ENCODE data around the gene AKIRIN2. TPM values are rescaled to one million over a fixed set of nuclear protein-coding genes. Genes with fewer than 3 reads are reported as not detected.

AKIRIN2 gene
- total and polyA plus RNA-seq, 10 of the 15 experiments (the other 5 are each of a cell fraction or from before 2014, with no cell fraction given), result 12.7 to 82.2 (median 42.6) TPM

DNA sequence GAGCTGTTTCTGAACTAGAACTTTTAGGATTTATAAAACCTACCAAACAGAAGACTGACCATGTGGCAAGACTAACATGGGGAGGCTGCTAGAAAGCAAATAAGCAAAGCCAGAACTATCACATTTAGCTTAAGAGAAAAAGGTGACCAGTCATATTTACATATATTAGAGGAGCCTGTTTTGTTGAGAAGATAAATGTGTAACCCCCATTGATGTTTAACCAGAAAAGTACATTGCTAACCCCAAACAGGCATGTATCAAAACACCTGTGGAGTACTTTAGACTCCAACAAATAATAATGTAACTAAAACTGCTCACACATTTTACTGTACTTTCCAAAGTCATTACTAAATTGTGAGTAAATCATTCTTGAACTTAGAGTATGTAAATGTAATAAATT lies 35.0 kb downstream of the AKIRIN2 start (continued):
- TF ChIP-seq, protein P1, sequence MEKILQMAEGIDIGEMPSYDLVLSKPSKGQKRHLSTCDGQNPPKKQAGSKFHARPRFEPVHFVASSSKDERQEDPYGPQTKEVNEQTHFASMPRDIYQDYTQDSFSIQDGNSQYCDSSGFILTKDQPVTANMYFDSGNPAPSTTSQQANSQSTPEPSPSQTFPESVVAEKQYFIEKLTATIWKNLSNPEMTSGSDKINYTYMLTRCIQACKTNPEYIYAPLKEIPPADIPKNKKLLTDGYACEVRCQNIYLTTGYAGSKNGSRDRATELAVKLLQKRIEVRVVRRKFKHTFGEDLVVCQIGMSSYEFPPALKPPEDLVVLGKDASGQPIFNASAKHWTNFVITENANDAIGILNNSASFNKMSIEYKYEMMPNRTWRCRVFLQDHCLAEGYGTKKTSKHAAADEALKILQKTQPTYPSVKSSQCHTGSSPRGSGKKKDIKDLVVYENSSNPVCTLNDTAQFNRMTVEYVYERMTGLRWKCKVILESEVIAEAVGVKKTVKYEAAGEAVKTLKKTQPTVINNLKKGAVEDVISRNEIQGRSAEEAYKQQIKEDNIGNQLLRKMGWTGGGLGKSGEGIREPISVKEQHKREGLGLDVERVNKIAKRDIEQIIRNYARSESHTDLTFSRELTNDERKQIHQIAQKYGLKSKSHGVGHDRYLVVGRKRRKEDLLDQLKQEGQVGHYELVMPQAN (conservative IDR thresholded peaks at IDR 0.05), result no peak
- TF ChIP-seq ZNF24 (IDR thresholded peaks at IDR 0.05) (no peak), NRF1 (conservative IDR thresholded peaks at IDR 0.05; ENCODE audit: low read depth, low read length) (no peak), POU2F2 (IDR thresholded peaks at IDR 0.05; ENCODE audit: borderline replicate concordance, low read depth, low read length) (no peak), YBX1 (IDR thresholded peaks at IDR 0.05) (no peak)
- TF ChIP-seq, protein P2, sequence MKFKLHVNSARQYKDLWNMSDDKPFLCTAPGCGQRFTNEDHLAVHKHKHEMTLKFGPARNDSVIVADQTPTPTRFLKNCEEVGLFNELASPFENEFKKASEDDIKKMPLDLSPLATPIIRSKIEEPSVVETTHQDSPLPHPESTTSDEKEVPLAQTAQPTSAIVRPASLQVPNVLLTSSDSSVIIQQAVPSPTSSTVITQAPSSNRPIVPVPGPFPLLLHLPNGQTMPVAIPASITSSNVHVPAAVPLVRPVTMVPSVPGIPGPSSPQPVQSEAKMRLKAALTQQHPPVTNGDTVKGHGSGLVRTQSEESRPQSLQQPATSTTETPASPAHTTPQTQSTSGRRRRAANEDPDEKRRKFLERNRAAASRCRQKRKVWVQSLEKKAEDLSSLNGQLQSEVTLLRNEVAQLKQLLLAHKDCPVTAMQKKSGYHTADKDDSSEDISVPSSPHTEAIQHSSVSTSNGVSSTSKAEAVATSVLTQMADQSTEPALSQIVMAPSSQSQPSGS (IDR thresholded peaks at IDR 0.05; ENCODE audit: low read length), result no peak

DNA sequence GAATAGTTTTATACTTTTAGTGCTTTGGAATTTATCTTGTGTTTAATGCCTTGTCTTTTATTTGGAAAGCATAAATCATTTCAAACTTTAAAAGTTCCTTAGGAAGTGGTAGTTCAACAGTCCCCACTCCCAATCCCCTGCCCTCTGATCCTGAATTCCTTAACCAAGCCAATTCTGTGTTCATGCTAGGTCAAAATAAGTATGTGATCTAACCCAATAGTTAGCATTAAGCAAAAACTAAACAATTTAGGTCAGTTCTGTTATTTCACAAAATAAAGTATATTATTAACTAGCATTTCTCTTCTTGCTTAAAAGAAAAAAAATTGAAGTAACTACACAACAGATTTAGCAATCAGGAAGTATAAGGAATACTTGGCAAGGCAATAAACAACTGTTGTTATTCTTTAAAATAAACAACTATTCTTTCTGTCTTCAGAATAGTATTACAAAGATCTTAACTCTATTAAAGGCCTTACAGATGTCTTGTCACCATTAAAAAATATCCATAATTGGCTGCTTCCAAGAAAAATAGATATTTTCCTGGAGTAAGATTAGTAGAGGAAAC lies 37.0 kb downstream of the AKIRIN2 start:
- H3K9ac ChIP-seq (ENCODE audit: control insufficient read depth, insufficient read depth, low read length), result no peak overlapping the region
- no peak for FAIRE-seq
- DNase-seq (ENCODE audit: low read depth, low spot score), result no peak
- H3K4me2 ChIP-seq (ENCODE audit: control insufficient read depth, insufficient read depth), result no peak overlapping the region
- intact Hi-C loops (cut with micrococcal nuclease; ENCODE audit: unreplicated experiment), result no loop called here
- H3K27me3 ChIP-seq (replicated peaks in 1 of 2; ENCODE audit: control insufficient read depth in 2 of 2, insufficient read depth in 2 of 2, low read length in 1 of 2), result no peaks in the 10 kb centered on the region
- ChIA-PET RAD21 (ENCODE audit: unreplicated experiment) (no interaction called here), SMC1A (ENCODE audit: uncharacterized antibody, unreplicated experiment) (interaction anchor here (1.0 to 1.3 kb wide), 2 partner anchors 17 to 37 kb away, joined by 3 read pairs; no protein-coding TSS in a partner anchor), CTCF (interaction anchor here (0.8 kb wide), 1 partner anchor 1206 kb away, joined by 4 read pairs; no protein-coding TSS in a partner anchor), POLR2A (no interaction called here)
- in situ Hi-C loops (cut with MboI), result no loop called here
- no TSS peak for BruUV-seq (replicated peaks)
- no peak overlapping the region for H2AFZ ChIP-seq (ENCODE audit: control insufficient read depth, low read depth, low read length)
- no peak overlapping the region for H3K27ac ChIP-seq (ENCODE audit: control insufficient read depth, insufficient read depth)
- H4K20me1 ChIP-seq (ENCODE audit: control insufficient read depth, insufficient read depth), result no peaks in the 10 kb centered on the region
- no peaks in the 10 kb centered on the region for H3K79me2 ChIP-seq (ENCODE audit: control insufficient read depth, insufficient read depth, low read length)
- ATAC-seq, result no peak
- peaks cover 0 to 12% of the 10 kb centered on the region in 2 experiments; a peak in 2 of 4 replicates for H3K36me3 ChIP-seq (ENCODE audit: control insufficient read depth in 2 of 2, insufficient read depth in 2 of 2, low read length in 1 of 2)
- no peak overlapping the region for H3K4me3 ChIP-seq
- H3K4me1 ChIP-seq (ENCODE audit: control insufficient read depth, insufficient read depth, low read length), result peaks cover 6% of the 10 kb centered on the region; the same call in 1 of the 2 replicates
- no peaks in the 10 kb centered on the region for H3K9me3 ChIP-seq (replicated peaks; ENCODE audit: control insufficient read depth, insufficient read depth, low read length)
- TF ChIP-seq, protein P3, sequence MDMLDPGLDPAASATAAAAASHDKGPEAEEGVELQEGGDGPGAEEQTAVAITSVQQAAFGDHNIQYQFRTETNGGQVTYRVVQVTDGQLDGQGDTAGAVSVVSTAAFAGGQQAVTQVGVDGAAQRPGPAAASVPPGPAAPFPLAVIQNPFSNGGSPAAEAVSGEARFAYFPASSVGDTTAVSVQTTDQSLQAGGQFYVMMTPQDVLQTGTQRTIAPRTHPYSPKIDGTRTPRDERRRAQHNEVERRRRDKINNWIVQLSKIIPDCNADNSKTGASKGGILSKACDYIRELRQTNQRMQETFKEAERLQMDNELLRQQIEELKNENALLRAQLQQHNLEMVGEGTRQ (IDR thresholded peaks at IDR 0.05; ENCODE audit: borderline replicate concordance, low read depth, low read length), result no peak
- TF ChIP-seq CEBPB (IDR thresholded peaks at IDR 0.05; ENCODE audit: borderline replicate concordance in 1 of 2, low read depth in 2 of 2, low read length in 2 of 2), result no peak
- TF ChIP-seq NRF1 (conservative IDR thresholded peaks at IDR 0.05; ENCODE audit: low read depth, low read length), result no peak
- no peak for TF ChIP-seq CBX5 (IDR thresholded peaks at IDR 0.05; ENCODE audit: low read depth)
- TF ChIP-seq ZSCAN29 (IDR thresholded peaks at IDR 0.05), result no peak
- TF ChIP-seq MYB (IDR thresholded peaks at IDR 0.05; ENCODE audit: borderline replicate concordance, low read depth, low read length), result no peak
- no peak for TF ChIP-seq POU2F2 (IDR thresholded peaks at IDR 0.05; ENCODE audit: borderline replicate concordance, low read depth, low read length)
- TF ChIP-seq POLR2AphosphoS5 (IDR thresholded peaks at IDR 0.05; ENCODE audit: low read length), result no peak
- TF ChIP-seq, protein P4, sequence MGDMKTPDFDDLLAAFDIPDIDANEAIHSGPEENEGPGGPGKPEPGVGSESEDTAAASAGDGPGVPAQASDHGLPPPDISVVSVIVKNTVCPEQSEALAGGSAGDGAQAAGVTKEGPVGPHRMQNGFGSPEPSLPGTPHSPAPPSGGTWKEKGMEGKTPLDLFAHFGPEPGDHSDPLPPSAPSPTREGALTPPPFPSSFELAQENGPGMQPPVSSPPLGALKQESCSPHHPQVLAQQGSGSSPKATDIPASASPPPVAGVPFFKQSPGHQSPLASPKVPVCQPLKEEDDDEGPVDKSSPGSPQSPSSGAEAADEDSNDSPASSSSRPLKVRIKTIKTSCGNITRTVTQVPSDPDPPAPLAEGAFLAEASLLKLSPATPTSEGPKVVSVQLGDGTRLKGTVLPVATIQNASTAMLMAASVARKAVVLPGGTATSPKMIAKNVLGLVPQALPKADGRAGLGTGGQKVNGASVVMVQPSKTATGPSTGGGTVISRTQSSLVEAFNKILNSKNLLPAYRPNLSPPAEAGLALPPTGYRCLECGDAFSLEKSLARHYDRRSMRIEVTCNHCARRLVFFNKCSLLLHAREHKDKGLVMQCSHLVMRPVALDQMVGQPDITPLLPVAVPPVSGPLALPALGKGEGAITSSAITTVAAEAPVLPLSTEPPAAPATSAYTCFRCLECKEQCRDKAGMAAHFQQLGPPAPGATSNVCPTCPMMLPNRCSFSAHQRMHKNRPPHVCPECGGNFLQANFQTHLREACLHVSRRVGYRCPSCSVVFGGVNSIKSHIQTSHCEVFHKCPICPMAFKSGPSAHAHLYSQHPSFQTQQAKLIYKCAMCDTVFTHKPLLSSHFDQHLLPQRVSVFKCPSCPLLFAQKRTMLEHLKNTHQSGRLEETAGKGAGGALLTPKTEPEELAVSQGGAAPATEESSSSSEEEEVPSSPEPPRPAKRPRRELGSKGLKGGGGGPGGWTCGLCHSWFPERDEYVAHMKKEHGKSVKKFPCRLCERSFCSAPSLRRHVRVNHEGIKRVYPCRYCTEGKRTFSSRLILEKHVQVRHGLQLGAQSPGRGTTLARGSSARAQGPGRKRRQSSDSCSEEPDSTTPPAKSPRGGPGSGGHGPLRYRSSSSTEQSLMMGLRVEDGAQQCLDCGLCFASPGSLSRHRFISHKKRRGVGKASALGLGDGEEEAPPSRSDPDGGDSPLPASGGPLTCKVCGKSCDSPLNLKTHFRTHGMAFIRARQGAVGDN (IDR thresholded peaks at IDR 0.05), result no peak
- no peak for TF ChIP-seq MTA2 (IDR thresholded peaks at IDR 0.05; ENCODE audit: low read depth)
- TF ChIP-seq BMI1 (IDR thresholded peaks at IDR 0.05; ENCODE audit: borderline replicate concordance), result no peak

All from GM12878 (cell line).